WERI-Rb-1 (cell line): ENCODE measurements around the gene DNAI1.

ENCODE experiments used
- DNase-seq: peaks from one replicate; pipeline ENCODE4 v3.0.0-alpha.2; 2020
- H3K27ac ChIP-seq: fragments of 250-450 bp; sonication (Bioruptor Pico); 2 replicates; pipeline ENCODE4 v1.5.1; 2020; ENCODE audit warnings: mild to moderate bottlenecking, moderate library complexity
- H3K27me3 ChIP-seq: fragments of 250-450 bp; sonication (Bioruptor Pico); 2 replicates; pipeline ENCODE4 v1.5.1; 2021; ENCODE audit warnings: mild to moderate bottlenecking, low read depth, moderate library complexity; ENCODE audit not compliant: insufficient read depth, severe bottlenecking
- H3K36me3 ChIP-seq: fragments of 250-450 bp; sonication (Bioruptor Pico); 2 replicates; pipeline ENCODE4 v1.5.1; 2020; ENCODE audit warnings: mild to moderate bottlenecking, moderate library complexity
- H3K4me3 ChIP-seq: 2 replicates; pipeline ENCODE4 v1.5.1; 2011; ENCODE audit warnings: low read depth, mild to moderate bottlenecking, control low read depth, low read length
- H3K9me3 ChIP-seq: fragments of 250-450 bp; sonication (Bioruptor Pico); 2 replicates; pipeline ENCODE4 v1.5.1; 2021; ENCODE audit warnings: mild to moderate bottlenecking, moderate library complexity; ENCODE audit not compliant: severe bottlenecking
- CTCF ChIP-seq: IDR thresholded peaks from 2 replicates; pipeline ENCODE4 v1.5.1; 2011; ENCODE audit warnings: low read depth, mild to moderate bottlenecking, control low read depth, inconsistent platforms, low read length

Gene DNAI1

GRCh38 chr9:34501889-34502425 is 43.4 kb downstream of the DNAI1 start:
- peaks cover 20% of the 10 kb centered on the region for H3K9me3 ChIP-seq
- no peak overlapping the region for H3K4me3 ChIP-seq
- H3K27ac ChIP-seq: no peak overlapping the region
- H3K36me3 ChIP-seq: no peaks in the 10 kb centered on the region
- peaks cover 7% of the 10 kb centered on the region for H3K27me3 ChIP-seq
- peak; percentile 41 for DNase-seq
- peak; percentile 59 for TF ChIP-seq CTCF

GRCh38 chr9:34502471-34502870 is 43.9 kb downstream of the DNAI1 start:
- no peak for DNase-seq
- H3K27ac ChIP-seq: no peak overlapping the region
- peaks cover 20% of the 10 kb centered on the region for H3K9me3 ChIP-seq
- H3K36me3 ChIP-seq: no peaks in the 10 kb centered on the region
- H3K27me3 ChIP-seq: peaks cover 12% of the 10 kb centered on the region
- H3K4me3 ChIP-seq: no peak overlapping the region
- TF ChIP-seq CTCF: no peak

GRCh38 chr9:34502891-34503290 is 44.3 kb downstream of the DNAI1 start:
- H3K27me3 ChIP-seq: peaks cover 15% of the 10 kb centered on the region
- no peak for TF ChIP-seq CTCF
- no peak overlapping the region for H3K4me3 ChIP-seq
- H3K9me3 ChIP-seq: peaks cover 20% of the 10 kb centered on the region
- no peak overlapping the region for H3K27ac ChIP-seq
- H3K36me3 ChIP-seq: no peaks in the 10 kb centered on the region
- DNase-seq: no peak

- H3K9me3 ChIP-seq: peaks cover 20% of the 10 kb centered on the region
- no peak overlapping the region for H3K4me3 ChIP-seq
- no peaks in the 10 kb centered on the region for H3K36me3 ChIP-seq
- no peak for DNase-seq
- H3K27me3 ChIP-seq: peaks cover 15% of the 10 kb centered on the region
- no peak for TF ChIP-seq CTCF
- H3K27ac ChIP-seq: no peak overlapping the region
These were observed 44.8 kb downstream of the DNAI1 start for GRCh38 chr9:34503406-34503805.

GRCh38 chr9:34505370-34506120 is 46.9 kb downstream of the DNAI1 start:
- Histone ChIP-seq H3K36me3 (no peaks in the 10 kb centered on the region), H3K27ac (no peak overlapping the region), H3K27me3 (peaks cover 15% of the 10 kb centered on the region), H3K4me3 (no peak overlapping the region), H3K9me3 (peaks cover 20% of the 10 kb centered on the region)
- no peak for TF ChIP-seq CTCF
- peak; percentile 78 for DNase-seq

- no peak for TF ChIP-seq CTCF
- H3K36me3 ChIP-seq: no peaks in the 10 kb centered on the region
- no peak for DNase-seq
- H3K4me3 ChIP-seq: no peak overlapping the region
- peaks cover 15% of the 10 kb centered on the region for H3K27me3 ChIP-seq
- no peak overlapping the region for H3K27ac ChIP-seq
- peaks cover 20% of the 10 kb centered on the region for H3K9me3 ChIP-seq
These were observed 48.0 kb downstream of the DNAI1 start for GRCh38 chr9:34506623-34507022.
